Bronchial epithelial cell (primary cell): ENCODE data around the gene SORCS2. TPM values are rescaled to one million over a fixed set of nuclear protein-coding genes. Genes with fewer than 3 reads are reported as not detected.

Experiments used
- DNase-seq: peaks from one replicate; pipeline ENCODE4 v3.0.0-alpha.2; 2010; ENCODE audit warnings: low read depth
- FAIRE-seq: peaks from 2 replicates; lab custom pipeline; 2011; peaks lifted over from hg19 to GRCh38; lab: Jason Lieb, UNC
- H3K27me3 ChIP-seq: 2 replicates; pipeline ENCODE4 v1.5.1; 2011; ENCODE audit warnings: low read length; ENCODE audit not compliant: control insufficient read depth, insufficient read depth
- H3K36me3 ChIP-seq: 2 replicates; pipeline ENCODE4 v1.5.1; 2011; ENCODE audit warnings: low read length; ENCODE audit not compliant: control insufficient read depth, insufficient read depth
- H3K4me3 ChIP-seq: 2 replicates; pipeline ENCODE4 v1.5.1; 2011; ENCODE audit warnings: mild to moderate bottlenecking, low read depth, low read length, control low read depth
- total RNA-seq: library from RNA; depleted of rRNA; stranded (reverse); fragments of >200 nt; gene quantifications from 2 replicates; pipeline ENCODE4 v1.2.1, GENCODE V29; 2014
- TF ChIP-seq, protein P1 (sequence below): IDR thresholded peaks from 2 replicates; pipeline ENCODE4 v1.5.1; 2011; ENCODE audit warnings: mild to moderate bottlenecking, moderate library complexity, low read length, control low read depth, inconsistent platforms; ENCODE audit not compliant: insufficient read depth, severe bottlenecking

Gene SORCS2
- total RNA-seq, 1 donor from 2014 or later: under 0.01 TPM

DNA sequence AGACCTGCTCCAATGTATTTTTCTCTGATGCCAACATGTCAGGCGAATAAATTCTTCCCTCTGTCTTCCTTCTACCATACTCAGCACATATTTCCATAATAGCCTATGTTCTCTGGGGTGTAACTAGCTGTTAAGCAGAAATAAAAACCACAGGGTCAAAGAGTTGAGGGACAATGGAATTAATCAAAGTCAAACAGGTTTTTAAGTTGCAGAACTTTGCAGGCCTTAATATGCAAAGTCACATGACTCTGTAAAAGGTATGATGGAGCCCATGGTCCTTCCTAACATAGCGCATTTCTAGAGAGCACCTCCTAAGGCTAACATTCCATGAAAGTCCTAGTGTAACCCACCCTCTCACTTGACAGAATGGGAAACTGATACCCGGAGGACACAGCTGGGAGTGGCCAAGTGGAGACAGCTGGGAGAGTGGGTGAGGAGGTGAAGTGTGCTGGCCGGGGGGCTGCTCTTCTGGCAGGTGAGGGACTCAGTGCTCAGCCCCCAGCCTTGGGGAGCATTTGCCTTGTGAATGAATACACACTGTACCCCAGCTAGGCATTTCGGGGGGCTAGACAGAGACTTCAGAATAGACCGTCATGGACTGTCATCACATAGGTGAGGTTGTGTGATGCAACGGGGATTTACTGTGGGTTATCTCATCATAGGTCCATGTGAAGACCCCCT lies 8.4 kb upstream of the SORCS2 start:
- Histone ChIP-seq H3K4me3 (no peak overlapping the region), H3K36me3 (no peaks in the 10 kb centered on the region), H3K27me3 (no peaks in the 10 kb centered on the region)
- DNase-seq (no peak), FAIRE-seq (no peak)
- TF ChIP-seq, protein P1, sequence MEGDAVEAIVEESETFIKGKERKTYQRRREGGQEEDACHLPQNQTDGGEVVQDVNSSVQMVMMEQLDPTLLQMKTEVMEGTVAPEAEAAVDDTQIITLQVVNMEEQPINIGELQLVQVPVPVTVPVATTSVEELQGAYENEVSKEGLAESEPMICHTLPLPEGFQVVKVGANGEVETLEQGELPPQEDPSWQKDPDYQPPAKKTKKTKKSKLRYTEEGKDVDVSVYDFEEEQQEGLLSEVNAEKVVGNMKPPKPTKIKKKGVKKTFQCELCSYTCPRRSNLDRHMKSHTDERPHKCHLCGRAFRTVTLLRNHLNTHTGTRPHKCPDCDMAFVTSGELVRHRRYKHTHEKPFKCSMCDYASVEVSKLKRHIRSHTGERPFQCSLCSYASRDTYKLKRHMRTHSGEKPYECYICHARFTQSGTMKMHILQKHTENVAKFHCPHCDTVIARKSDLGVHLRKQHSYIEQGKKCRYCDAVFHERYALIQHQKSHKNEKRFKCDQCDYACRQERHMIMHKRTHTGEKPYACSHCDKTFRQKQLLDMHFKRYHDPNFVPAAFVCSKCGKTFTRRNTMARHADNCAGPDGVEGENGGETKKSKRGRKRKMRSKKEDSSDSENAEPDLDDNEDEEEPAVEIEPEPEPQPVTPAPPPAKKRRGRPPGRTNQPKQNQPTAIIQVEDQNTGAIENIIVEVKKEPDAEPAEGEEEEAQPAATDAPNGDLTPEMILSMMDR: no peak

DNA sequence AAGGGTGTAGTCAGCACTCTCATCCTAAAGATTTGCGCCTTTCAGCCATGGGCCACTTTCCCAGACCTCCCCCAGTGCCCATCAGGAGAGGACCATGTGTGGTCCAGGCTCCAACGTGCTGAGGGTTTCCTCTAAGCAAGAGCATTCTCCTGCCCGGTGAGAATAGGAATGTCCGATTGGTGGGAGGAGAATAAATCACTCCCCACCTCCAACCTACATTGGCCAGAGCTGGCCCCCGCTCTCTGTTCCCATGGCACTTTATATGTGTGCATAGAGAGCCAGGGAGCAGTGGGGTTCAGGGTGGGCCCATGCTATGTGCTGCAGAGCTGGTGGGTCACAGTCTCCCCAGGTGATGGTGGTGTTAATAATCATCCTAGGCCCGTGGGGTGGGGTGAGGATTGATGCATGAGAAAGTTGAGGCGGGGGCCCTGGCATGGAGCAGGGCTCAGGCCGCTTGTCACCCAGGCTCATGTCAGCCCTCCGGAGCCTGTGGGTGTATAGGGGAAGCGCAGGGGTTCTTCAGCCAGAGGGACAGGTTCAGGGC lies 6.8 kb upstream of the SORCS2 start:
- Histone ChIP-seq H3K4me3 (no peak overlapping the region), H3K36me3 (no peaks in the 10 kb centered on the region), H3K27me3 (peaks cover 2% of the 10 kb centered on the region)
- DNase-seq (no peak), FAIRE-seq (no peak)
- TF ChIP-seq, protein P1: no peak

DNA sequence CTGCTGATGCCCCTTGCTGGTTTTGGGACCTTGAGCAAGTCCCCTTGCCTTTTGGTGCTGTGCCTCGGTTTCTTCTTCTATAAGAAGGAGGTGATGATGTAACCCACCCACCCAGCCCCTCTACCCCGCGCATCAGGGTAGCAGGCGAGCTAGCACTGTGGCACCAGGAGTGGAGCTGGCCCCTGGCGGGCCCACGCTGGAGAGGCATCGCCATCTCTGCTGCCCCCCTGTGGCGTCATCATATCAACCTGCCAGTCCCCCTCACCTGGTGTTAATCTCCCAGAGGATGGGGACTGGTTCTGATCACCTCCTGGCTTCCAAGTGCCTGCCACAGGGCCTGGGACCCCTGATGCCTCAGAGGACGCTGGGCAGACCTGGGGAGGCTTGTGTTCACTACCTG lies 6.3 kb upstream of the SORCS2 start:
- FAIRE-seq: no peak
- H3K27me3 ChIP-seq: peaks cover 2% of the 10 kb centered on the region
- TF ChIP-seq, protein P1: peak; percentile 36
- no peak for DNase-seq
- H3K4me3 ChIP-seq: no peak overlapping the region
- H3K36me3 ChIP-seq: no peaks in the 10 kb centered on the region

DNA sequence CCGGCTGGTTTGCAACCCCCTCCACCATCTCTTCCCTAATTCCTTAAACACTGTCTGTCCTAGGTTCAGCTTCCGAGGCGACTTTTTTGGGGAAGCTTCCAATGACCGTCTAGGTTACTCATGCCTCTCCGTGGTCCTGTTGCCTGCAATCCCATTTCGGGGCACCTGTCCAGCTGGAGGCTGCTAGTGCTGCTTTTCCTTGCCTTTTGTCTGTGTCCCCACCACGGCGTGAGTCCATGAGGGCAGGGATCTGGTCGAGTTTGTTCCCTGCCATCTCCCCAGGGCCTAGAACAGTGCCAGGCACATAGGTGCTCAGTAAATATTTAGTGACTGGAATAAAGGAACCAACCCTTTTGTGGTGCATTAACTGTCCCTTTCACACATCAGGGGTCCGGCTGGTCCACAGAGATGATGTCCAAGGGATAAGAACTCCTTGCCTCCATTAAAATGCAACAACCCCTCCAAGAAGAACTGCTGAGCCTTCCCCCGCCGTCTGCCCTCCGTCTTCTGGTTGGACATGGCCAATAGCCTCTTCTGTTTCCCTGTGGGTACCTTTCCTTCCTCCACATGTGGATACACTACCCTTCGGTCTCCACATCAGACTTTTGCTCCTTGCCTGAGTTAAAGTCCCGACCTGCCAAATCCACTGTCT lies 5.7 kb upstream of the SORCS2 start:
- TF ChIP-seq, protein P1: no peak
- no peak for DNase-seq
- no peaks in the 10 kb centered on the region for H3K36me3 ChIP-seq
- no peak for FAIRE-seq
- H3K4me3 ChIP-seq: no peak overlapping the region
- H3K27me3 ChIP-seq: peaks cover 2% of the 10 kb centered on the region

DNA sequence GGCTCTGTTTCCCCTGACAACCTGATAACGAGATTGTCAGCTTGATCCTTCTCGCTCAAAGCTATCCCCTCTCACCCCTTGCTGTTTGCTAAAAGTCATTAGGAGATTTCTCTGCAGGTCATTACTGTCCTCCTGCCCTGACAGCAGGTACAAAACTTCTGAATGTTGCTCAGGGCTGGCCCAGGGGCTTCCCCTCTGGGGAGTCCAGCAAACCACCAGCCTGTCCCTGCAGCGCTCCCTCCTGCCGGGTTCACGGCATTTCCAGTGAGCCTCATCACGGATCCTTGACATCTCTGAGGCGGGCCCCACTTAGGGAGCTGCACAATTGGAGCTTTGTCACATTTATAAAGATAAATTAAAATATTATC lies 5.2 kb upstream of the SORCS2 start:
- H3K27me3 ChIP-seq: peaks cover 2% of the 10 kb centered on the region

More for the DNA sequence above, 5.2 kb upstream of the SORCS2 start:
- DNase-seq (no peak), FAIRE-seq (no peak)
- Histone ChIP-seq H3K4me3 (no peak overlapping the region), H3K36me3 (no peaks in the 10 kb centered on the region)
- TF ChIP-seq, protein P1: no peak
